HG03103 (cell line): ENCODE results near the gene KDM4F.

Experiments
- ATAC-seq: cut with Tn5 transposase; IDR thresholded peaks from one replicate; pipeline ENCODE4 v1.9.1; 2021; ENCODE audit warnings: low read depth; ENCODE audit not compliant: unreplicated experiment

KDM4F gene

DNA sequence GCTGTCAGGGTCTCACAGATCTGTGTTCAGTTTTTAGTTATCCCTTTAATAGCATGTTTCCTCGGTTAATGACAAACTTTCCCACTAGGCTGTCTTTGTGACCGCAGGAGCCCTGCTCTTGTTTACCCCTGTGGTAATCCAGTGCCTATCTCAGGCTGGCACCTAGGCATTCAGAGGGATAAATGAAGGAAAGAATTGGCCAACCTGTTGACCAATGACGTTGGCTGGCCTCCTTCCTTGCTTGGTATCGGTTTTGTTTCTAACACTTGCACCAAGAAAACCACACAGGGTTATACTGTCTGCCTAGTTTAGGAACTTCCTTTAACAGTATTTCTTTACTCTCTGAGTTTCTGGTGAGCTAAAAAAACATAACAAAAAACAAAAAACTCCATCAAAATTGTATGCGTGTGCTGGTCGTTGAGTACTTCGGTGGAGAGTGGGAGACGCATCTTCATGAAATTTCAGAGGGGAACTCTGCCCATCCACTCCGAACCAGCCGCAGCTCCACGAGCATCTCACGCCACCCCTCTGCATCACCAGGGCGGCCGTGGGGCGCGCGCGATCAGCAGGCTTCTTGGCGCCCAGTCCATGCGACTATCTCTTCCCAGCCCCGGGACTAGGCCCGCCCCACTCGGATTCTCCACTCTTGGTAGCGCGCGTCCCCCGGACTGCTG lies 39.9 kb downstream of the KDM4F start:
- peak; percentile 41 for ATAC-seq

DNA sequence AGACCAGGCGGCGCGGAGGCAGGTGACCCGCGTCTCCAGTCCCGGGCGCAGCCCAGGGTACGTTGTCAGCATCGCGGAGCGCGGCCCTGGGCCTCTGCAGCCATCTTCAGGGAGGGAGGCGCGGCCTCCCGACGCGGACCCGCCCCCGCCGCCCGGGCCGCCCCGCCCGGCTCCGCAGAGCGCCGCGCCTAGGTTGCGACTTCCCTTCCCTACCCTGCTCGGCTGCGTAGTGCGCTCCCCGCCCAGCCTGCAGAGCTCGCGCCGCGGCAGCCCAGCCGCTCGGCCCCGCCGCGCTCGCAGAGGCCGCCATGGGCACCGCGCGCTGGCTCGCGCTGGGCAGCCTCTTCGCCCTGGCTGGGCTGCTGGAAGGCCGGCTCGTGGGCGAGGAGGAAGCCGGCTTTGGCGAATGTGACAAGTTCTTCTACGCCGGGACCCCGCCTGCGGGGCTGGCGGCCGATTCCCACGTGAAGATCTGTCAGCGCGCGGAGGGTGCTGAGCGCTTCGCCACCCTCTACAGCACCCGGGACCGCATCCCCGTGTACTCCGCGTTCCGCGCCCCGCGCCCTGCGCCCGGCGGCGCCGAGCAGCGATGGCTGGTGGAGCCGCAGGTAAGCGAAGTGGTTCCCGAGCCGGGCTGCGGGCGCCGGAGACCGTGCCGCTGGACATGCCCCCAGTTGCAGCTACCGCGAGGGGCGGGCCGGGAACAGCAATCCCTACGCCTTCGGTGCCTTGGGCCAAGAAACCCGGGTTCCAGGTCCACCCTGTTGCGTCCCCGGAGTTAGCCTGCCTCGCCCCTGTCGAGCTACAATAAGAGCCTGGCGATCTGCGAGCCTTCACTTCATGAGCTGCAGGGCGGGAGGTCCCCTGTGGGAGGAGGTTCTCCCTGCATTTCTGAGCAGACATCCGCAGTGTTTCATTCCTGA lies 40.7 kb downstream of the KDM4F start, which contains the start of gene ENDOD1:
ENDOD1 (plus strand) TSS at position 227 of the 923 bp plus-strand sequence; CDS start at position 309, 82 bp downstream.
- peak; percentile 85 for ATAC-seq

GRCh38 chr11:95091663-95092180 lies 42.5 kb downstream of the KDM4F start:
- no peak for ATAC-seq

DNA sequence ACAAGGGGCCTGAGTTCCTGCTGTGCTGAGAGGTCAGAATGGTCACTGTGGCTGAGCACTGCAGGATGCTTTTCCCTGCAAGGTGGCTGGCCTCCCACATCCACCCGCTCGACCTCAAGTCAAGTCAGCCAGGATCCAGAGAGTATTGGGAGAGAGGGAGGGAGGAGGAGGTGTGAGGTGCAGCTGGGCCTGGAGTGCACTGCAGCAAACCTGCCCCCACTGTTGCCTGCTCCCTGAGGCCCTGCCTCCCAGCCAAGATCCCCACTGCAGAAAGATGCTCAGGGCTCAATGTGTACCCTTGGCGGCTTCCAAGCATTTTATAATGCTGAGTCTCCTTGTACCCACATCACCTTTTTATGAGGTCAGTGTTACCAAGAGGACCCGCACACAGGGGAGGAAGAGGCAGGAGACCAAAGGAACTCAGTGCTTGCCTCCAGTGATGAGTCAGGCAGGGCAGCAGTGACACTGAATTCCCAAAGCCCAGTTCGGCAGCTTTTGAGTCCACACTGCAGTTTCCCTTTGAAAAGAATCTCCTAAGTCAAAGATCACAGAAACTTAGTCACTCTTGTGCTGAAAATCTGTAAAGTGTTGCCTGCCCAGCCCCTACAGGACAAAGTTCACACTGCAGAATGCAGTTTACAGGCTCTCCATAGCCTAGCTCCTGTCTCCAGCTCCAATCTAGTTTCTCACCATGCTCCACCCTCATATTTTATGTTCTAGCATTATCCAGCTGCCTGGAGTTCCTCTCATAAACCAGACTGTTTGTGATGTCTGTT lies 43.5 kb downstream of the KDM4F start:
- no peak for ATAC-seq

DNA sequence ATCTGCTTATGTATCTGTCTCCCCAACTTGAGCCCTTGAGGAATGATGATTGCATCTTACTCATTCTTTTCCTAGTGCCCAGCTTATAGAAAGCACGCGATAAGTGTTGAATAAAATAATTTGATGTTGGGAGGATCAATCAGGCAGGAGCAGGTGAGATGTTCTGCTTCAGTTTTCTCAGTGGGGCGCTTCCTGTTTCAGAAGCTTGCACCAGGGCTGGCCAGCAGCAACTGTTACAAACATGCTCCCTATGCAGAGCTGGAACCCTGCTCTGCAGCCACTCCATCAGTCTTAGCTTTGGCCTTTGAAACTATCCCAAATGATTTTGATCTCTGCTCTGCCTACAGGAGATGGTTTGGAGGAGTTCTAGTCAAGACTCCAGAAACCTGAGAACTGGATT lies 44.3 kb downstream of the KDM4F start:
- no peak for ATAC-seq

GRCh38 chr11:95095858-95096587 lies 46.8 kb downstream of the KDM4F start:
- peak; percentile 80 for ATAC-seq

DNA sequence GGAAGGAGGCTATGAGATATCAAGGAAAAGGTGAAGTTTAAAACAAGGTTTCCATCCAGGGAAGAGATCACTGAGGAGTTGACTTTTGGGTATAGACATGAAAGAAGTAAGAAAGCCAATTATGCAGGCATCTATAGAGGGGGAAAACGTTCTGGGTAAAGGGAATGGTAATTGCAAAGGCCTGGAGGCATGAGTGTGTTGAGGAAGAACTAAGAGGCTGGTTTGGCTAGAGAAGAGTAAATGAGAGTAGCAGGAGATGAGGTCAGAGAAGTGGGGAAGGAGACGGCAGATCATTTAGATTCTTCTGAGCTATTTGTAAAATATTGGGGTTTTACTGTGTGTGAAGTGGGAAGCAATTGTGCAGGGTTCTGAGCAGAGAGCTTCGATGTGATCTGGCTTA lies 48.0 kb downstream of the KDM4F start:
- ATAC-seq, result no peak

- no peak for ATAC-seq
Observed at GRCh38 chr11:95098826-95099225, 49.6 kb downstream of the KDM4F start.

- ATAC-seq, result no peak
Observed at GRCh38 chr11:95100191-95100648, 51.0 kb downstream of the KDM4F start.
